MM.1S (cell line): ENCODE data around the gene ABL2.

Experiments
- EZH2 ChIP-seq: fragments of 300-600 bp; sonication (generic); optimal IDR thresholded peaks from 2 replicates; pipeline ENCODE3; 2017; ENCODE audit warnings: low read depth, mild to moderate bottlenecking, antibody characterized with exemption, low read length, mixed read lengths
- TF ChIP-seq, protein P1 (sequence below): fragments of 300-600 bp; sonication (generic); IDR thresholded peaks from 2 replicates; pipeline ENCODE4 v1.5.1; 2016; ENCODE audit warnings: antibody characterized with exemption, low read length, mixed read lengths

DNA sequence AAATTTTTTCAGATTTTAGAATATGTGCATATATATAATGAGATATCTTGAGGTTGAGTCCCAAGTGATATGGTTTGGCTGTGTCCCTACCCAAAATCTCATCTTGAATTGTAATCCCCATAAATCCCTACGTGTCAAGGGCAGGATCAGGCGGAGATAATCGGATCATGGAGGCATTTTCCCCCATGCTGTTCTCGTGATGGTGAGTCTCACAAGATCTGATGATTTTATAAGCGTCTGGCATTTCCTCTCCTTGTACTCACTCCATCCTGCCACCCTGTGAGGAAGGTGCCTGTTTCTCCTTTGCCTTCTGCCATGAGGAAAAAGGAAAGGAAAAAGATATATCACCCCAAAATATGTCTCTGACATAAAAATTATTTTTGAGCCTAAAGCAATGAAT lies 83.0 kb downstream of the ABL2 start:
- TF ChIP-seq, protein P1, sequence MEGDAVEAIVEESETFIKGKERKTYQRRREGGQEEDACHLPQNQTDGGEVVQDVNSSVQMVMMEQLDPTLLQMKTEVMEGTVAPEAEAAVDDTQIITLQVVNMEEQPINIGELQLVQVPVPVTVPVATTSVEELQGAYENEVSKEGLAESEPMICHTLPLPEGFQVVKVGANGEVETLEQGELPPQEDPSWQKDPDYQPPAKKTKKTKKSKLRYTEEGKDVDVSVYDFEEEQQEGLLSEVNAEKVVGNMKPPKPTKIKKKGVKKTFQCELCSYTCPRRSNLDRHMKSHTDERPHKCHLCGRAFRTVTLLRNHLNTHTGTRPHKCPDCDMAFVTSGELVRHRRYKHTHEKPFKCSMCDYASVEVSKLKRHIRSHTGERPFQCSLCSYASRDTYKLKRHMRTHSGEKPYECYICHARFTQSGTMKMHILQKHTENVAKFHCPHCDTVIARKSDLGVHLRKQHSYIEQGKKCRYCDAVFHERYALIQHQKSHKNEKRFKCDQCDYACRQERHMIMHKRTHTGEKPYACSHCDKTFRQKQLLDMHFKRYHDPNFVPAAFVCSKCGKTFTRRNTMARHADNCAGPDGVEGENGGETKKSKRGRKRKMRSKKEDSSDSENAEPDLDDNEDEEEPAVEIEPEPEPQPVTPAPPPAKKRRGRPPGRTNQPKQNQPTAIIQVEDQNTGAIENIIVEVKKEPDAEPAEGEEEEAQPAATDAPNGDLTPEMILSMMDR: no peak
- no peak for TF ChIP-seq EZH2
